GM19467 (cell line): ENCODE data around the gene WNT11.
"Not testable (repeated sequence)": the region's sequence is repeated elsewhere in the genome, so short reads cannot be mapped to it uniquely, and the experiment has no call there.

Experiments used
- ATAC-seq: cut with Tn5 transposase; IDR thresholded peaks from one replicate; pipeline ENCODE4 v1.9.1; 2021; ENCODE audit warnings: mild to moderate bottlenecking, moderate library complexity; ENCODE audit not compliant: unreplicated experiment

WNT11 gene

DNA sequence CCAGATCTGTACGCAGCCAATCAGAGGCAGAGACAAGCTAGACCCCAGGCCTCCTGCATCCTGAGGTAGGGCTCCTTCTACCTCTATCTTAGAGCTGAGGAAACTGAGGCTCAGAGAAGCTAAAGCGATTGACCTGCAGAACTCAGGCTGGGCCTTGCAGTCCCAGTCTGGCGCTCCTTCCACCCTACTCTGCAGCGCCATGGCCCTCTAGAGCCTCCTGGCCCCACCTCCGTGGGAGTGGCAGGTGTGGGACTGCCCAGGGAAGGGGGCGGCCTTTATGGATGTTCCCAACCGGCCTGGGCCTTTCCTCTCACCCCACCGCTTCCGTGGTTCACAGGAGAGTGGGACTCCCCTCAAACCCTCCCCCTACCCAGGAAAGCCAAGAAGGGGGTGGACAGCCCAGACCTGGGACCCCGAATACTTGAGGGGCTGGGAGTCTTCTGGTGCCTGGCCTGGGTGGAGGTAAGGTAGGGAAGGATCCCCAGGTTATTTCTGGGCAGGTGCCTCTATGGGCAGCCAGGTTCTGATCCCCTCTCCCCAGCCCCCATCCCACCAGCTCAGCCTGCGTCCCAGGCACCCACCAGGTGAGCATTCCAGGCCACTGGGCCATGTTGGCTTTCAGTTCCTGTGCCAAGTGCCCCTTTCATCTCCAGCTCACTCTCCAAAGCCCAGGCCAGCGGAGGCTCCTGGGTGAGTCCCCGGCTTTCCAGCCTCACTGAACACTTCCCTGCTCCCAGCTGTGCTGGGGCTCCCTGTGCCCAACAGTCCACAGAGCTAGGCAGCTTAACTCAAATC lies 3.0 kb downstream of the WNT11 start:
- no peak for ATAC-seq

GRCh38 chr11:76201672-76202412 lies 4.5 kb downstream of the WNT11 start:
- ATAC-seq: no peak

DNA sequence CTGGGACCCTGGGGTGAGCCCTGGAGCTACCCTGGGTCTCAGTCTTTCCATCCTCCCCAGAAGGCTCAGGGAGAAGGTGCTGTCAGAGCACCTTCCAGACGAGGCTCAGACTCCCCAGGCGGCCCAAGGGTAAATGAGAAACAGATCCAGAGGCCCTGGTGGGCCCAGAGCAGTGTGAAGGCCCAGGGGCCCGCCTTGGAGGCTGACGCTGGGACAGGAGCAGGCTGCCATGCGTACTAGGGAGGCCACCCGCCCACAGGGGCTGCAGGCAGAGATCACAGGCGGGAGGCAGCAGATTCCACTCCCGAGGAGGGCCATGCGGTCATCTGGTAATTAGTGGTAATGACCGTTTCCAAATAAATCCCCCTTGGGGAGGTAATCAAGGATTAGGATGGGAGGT lies 5.2 kb downstream of the WNT11 start:
- no peak for ATAC-seq

DNA sequence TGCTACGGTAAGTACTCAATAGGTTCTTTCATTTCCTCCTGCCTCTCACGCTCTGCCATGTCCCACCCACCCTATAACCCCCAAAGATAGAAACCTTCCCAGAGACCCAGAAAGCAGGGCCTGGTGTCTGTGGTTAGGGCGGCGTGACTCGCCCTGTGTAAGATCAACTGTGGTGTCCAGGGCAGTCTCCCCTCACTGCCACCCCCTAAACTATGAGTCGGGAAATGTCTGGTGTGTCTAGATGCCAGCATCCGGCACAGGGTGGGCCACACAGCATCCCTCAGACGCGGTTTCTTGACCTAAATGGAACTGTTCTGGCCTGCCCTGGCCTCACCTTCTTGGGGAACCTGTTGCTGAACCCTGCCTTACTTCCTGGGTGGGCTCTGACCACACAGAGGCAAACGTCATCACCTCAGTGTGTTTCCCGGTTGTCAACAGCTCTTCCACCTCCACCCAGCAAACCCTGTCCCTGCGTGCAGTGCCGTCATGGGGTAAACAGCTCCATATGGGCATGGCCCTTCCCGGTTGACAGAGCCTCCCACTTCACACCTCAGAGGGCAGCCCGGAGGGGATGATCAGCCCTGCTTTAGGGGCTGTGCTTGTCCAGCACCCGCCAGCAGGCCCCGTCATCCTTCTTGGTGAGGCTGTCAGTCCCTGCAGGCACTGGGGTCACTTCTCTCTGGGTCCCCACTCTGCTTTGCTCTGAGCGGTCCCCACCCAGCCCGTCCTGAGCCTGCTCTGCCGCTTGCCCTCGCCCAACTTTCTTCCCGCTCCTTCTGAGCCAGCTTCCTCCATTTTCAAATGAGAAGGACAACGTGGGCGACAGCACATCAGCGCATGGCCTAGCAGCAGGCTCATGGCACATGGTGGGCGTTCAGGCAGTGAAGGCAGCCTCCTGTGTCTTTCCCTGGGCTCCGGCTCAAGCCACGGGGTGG lies 6.0 kb downstream of the WNT11 start:
- no peak for ATAC-seq

GRCh38 chr11:76198691-76199090 lies 7.6 kb downstream of the WNT11 start:
- ATAC-seq: not testable (repeated sequence)

DNA sequence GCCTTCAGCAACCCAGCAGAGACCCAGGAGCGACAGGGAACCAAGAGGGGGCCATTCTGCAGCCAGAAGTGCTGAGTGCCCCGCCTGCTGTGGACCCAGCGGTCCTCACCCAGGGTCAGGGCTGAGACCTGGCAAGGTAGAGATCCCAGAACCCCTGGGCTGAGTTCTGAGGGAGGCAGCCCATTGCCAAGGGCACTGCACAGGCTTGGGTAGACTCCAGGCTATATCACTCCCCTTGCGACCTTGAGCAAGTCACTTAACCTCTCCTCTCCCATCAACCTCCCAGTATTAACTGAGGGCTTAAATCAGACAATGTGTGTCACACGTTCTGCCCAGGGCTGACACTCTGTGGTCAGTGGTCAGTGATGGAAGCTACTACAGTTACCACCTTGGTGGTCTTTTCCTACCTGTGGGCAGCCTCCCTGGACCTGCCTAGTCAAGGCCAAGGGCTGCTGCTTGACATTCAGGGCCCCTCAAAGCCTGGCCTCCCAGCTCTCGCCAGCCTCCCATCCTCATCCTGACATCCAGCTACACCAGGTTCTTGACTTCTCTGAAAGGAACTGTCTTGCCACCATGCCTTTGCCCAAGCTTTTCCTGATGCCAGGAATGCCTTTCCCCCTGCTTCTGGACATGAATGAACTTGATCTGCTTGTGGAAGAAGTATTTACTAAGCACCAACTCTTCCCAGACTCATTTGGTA lies 8.2 kb downstream of the WNT11 start:
- ATAC-seq: no peak

GRCh38 chr11:76197332-76197731 lies 9.0 kb downstream of the WNT11 start:
- ATAC-seq: no peak

DNA sequence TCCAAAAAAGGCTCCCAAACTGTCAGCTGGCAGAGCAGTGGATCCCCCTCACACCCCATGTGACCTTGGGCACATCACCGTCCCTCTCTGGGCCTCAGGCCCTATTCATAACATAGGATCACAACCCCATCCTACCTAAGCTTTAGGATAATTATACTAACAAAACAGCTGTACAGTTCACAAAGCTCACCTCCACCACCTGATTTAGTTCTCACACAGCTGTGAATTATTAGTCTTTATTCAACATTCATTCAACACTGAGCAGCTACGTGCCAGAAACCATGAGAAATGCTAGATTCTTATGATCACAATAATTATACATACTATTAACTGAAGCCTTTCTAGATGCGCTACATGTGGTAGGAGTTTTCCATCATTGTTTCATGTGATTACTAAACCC lies 9.5 kb downstream of the WNT11 start:
- no peak for ATAC-seq

DNA sequence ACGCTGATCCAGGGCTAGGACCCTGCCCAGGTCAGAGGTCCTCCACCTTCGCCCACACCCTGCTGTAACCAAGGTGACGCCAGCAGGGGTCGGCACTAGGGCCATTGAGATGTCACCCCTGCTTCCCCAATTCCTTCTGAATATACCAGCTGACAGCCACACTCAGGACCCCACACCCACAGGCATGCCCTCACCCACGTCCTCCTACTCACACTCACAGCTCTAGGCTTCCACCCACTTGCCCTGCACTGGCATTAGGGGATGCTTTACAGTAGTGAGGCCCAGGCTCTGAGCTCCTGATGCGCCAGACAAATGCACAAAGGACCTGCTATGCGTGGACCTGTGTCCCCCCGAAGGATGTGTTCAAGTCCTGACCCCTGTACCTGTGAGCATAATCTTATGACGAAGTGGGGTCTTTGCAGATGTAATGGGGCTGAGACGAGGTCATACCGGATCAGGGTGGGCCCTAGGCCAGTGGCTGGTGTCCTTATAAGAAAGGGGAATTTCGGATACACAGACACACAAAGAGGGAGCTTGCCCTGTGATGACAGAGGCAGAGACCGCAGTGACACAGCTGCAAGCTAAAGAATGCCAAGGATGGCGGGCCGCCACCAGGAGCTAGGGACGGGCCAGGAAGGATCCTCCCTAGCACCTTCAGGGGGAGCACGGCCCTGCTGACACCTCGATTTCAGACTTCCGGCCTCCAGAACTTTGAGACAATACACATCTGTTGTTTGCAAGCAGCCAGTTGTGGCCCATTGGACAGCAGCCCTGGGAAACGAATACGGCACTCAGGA lies 11.2 kb downstream of the WNT11 start:
- ATAC-seq: no peak

GRCh38 chr11:76193219-76193618 lies 13.1 kb downstream of the WNT11 start:
- ATAC-seq: no peak

- no peak for ATAC-seq
These were observed 15.9 kb downstream of the WNT11 start for GRCh38 chr11:76190376-76190775.

DNA sequence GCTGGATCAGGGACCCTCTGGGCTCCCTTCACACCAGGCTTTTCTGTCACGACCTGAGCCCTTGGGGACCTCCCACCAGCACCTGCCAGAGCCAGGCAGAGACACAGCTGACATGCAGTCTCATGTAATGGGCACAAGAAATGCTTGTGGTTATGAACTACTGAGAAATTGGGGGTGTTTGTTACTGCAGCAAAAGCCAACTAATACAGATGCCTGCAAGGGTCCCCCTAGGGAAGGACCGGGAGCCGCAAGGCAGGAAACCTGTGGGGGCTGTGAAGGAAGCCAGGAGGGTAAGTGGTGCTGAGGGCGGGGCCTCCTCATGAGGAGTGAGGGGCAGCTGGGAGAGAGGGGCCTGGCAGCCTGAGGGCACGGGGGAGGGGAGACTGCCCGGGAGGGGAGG lies 16.6 kb downstream of the WNT11 start:
- no peak for ATAC-seq

DNA sequence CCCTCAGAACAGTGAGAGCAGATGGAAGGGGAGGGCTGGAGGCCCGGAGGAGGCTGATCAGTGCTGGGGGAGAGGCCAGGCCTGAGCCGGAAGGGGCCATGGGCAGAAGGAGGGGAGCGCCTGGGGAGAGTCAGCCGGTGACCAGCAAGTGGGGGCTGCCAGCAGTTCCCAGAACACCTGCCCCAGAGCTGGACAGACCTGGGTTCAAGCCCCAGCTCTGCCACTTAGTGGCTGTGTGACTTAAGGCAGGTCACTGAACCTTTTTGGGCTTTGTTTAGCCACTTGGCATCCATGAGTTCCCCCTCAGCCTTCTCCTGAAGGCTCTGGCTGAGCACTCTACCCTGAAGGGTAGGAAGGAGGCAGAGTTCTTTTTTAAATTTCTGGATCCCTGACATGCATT lies 17.4 kb downstream of the WNT11 start:
- no peak for ATAC-seq

GRCh38 chr11:76186776-76187279 lies 19.5 kb downstream of the WNT11 start:
- no peak for ATAC-seq

DNA sequence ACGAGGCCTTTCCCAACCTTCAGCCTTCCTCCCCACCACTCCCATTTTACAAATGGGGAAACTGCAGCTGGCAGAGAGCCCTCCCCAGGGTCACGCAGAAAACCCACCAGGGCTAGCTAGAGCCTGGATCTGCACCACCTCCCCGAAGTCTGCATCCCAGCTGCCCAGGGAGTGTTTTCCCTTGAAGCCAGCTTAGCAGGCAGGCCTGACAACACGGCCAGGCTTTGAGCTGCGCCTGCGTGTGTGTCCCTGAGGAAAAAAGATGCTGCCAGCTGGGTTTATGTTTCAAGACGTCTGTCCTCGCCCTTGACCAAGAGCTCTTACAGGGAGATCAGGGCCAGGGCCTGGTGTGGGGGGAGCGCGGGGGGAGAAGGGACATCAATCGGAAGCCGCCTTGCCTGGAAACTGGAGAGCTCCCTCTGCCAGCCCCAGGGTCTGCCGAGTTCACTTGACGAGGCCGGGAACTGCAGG lies 20.3 kb downstream of the WNT11 start:
- no peak for ATAC-seq

DNA sequence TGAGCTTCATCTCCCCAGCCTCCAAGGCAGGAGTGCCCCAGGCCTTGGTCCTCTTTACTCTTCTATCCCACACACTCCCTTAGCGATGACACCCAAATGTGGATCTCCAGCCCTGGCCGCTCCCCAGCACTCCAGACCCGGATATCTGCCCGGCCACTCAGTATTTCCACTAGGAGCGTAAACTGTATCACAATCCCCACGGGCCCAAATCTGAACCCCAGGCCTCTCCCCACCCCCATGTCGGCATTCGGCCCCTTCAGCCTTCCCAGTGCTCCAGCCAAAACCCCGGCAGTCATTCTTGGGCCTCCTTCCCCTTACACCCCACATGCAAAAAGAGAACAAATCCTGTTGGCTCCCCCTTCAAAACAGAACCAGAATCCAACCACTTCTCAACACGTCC lies 20.8 kb downstream of the WNT11 start:
- no peak for ATAC-seq

- ATAC-seq: no peak
These were observed 21.7 kb downstream of the WNT11 start for GRCh38 chr11:76184551-76184993.

- ATAC-seq: no peak
These were observed 24.9 kb downstream of the WNT11 start for GRCh38 chr11:76181371-76181770.

DNA sequence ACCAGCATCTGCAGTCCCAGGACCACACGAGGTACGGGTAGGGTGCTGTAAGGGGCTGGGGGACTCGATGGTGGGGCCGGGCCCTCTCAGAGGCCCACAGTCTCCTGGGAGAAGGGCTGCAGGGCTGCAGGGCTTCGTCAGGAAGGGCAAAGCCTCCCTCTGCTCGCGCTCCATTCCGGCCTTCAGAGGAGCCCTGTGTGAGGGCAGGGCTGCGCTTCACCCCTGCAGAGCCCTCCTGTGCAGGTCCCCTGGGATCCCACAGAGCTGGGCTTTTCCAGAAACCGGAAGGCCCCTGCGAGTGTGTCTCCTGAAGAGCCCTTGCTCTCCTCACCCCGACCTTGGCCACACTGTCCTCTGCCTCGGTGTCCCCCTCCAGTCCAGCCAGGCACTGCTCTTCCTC lies 27.2 kb downstream of the WNT11 start:
- no peak for ATAC-seq
